ENCODE results near the gene XYLT2. TPM values are rescaled to one million over a fixed set of nuclear protein-coding genes. Genes with fewer than 3 reads are reported as not detected.
"Not testable (repeated sequence)": the region's sequence is repeated elsewhere in the genome, so short reads cannot be mapped to it uniquely, and the experiment has no call there.

XYLT2 gene
- total RNA-seq, 1 experiment from 2014 or later = 26.4 TPM

- H3K56ac ChIP-seq (ENCODE audit: insufficient read length, low read depth, low read length); H3T11ph ChIP-seq (ENCODE audit: low read length); H3K23me2 ChIP-seq (ENCODE audit: insufficient read length, low read depth, low read length, poor library complexity, severe bottlenecking); H4K5ac ChIP-seq (ENCODE audit: insufficient read length, low read depth, low read length); H3K14ac ChIP-seq (ENCODE audit: insufficient read depth, low read length); H3K79me2 ChIP-seq (ENCODE audit: insufficient read depth, low read length); H3K18ac ChIP-seq (ENCODE audit: insufficient read length, low read depth, low read length); H2AK5ac ChIP-seq (ENCODE audit: insufficient read length, low read length); H3K4me2 ChIP-seq (ENCODE audit: insufficient read depth, insufficient read length, low read length); H4K91ac ChIP-seq (ENCODE audit: insufficient read length, low read depth, low read length); H3K36me3 Mint-ChIP-seq (ENCODE audit: insufficient read depth in 1 of 3, low read depth in 3 of 3); H2AFZ ChIP-seq (ENCODE audit: low read length); H3K79me1 ChIP-seq (ENCODE audit: insufficient read depth, low read depth, low read length, poor library complexity, severe bottlenecking); H2BK5ac ChIP-seq (ENCODE audit: insufficient read length, low read length); H3K9me3 ChIP-seq (ENCODE audit: control insufficient read depth, low read depth, low read length); H3K23ac ChIP-seq (ENCODE audit: insufficient read length, low read depth, low read length); H3K4ac ChIP-seq (ENCODE audit: low read depth, low read length); H2BK120ac ChIP-seq (ENCODE audit: low read depth, low read length, poor library complexity, severe bottlenecking); H3K27ac ChIP-seq (ENCODE audit: insufficient read length, low read depth, low read length); H3K27me3 ChIP-seq (ENCODE audit: insufficient read depth, low read length); H4K20me1 ChIP-seq (ENCODE audit: control insufficient read depth, insufficient read depth, insufficient read length); H4K8ac ChIP-seq (replicated peaks; ENCODE audit: insufficient read length, low read depth, low read length); H3K27me3 Mint-ChIP-seq (ENCODE audit: low read depth); H3K9me3 Mint-ChIP-seq; H3K9ac ChIP-seq (ENCODE audit: extremely low read depth, insufficient read length, low read length); H2BK20ac ChIP-seq (ENCODE audit: low read depth, low read length, poor library complexity, severe bottlenecking); H2BK15ac ChIP-seq (ENCODE audit: low read depth, low read length); H3K4me1 ChIP-seq (ENCODE audit: insufficient read depth, low read length); H2BK12ac ChIP-seq (ENCODE audit: insufficient read length, low read depth, low read length): not testable (repeated sequence)
- WGBS (ENCODE audit: extremely low coverage, insufficient read length, low lambda C conversion rate) = no CpG with 5 or more reads among the region's 14 CpGs
- peak; percentile 67 for DNase-seq
- H3K4me3 Mint-ChIP-seq = peak overlapping the region in 1 of 2 experiments; percentile 32; a peak in 1 of 5 replicates
- H3K27ac Mint-ChIP-seq = peak overlapping the region in 2 of 3 experiments; percentile 40 to 83; a peak in 4 of 7 replicates
- peaks cover 11 to 16% of the 10 kb centered on the region in 2 experiments for H3K4me1 Mint-ChIP-seq
- TF ChIP-seq, protein P1, sequence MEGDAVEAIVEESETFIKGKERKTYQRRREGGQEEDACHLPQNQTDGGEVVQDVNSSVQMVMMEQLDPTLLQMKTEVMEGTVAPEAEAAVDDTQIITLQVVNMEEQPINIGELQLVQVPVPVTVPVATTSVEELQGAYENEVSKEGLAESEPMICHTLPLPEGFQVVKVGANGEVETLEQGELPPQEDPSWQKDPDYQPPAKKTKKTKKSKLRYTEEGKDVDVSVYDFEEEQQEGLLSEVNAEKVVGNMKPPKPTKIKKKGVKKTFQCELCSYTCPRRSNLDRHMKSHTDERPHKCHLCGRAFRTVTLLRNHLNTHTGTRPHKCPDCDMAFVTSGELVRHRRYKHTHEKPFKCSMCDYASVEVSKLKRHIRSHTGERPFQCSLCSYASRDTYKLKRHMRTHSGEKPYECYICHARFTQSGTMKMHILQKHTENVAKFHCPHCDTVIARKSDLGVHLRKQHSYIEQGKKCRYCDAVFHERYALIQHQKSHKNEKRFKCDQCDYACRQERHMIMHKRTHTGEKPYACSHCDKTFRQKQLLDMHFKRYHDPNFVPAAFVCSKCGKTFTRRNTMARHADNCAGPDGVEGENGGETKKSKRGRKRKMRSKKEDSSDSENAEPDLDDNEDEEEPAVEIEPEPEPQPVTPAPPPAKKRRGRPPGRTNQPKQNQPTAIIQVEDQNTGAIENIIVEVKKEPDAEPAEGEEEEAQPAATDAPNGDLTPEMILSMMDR (conservative IDR thresholded peaks at IDR 0.05) = peak; percentile 52; the same call in 2 of the 3 replicates
Measured at GRCh38 chr17:50333291-50334057, 12.5 kb upstream of the XYLT2 start.
